Activated T-cell treated with anti-CD3 and anti-CD28 coated beads for 1 hour (primary cell): ENCODE data around the gene SFMBT1.

ENCODE experiments used
- DNase-seq: peaks from one replicate; pipeline ENCODE4 v3.0.0-alpha.2; 2020; ENCODE audit warnings: low read depth

Gene SFMBT1

DNA sequence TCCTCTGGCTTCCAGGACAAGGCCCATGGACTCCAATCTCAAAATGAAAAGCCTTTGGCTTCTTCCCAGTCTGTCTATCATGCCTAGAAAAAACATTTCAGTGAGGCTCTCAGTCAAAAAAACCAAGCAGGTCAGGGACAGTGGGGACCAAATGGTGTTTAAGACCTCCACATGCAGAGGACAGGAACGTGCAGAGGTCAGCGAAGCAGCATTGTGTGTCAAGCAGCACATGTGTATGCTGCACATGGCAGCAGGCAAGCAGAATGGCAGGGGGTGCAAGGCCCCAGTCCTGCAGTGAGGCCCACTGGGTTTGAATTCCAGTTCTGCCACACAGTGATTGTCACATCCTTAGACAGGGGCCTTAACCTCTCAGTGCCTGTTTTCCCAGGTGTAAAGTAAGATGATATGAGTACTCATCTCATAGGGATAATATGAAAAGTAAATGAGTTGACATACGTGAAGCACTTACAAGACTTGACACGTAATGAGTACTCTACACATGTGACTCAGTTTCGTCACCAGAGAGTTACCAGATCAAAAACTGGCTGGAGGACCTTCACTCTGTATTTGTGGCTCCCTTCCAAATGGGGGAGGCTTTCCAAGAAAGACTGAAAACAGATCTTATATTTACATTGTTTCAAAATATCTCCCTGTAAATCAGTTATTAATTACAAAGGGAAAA, 159.7 kb downstream of the SFMBT1 start:
- no peak for DNase-seq

GRCh38 chr3:52882377-52882776, 163.5 kb downstream of the SFMBT1 start:
- DNase-seq = no peak

DNA sequence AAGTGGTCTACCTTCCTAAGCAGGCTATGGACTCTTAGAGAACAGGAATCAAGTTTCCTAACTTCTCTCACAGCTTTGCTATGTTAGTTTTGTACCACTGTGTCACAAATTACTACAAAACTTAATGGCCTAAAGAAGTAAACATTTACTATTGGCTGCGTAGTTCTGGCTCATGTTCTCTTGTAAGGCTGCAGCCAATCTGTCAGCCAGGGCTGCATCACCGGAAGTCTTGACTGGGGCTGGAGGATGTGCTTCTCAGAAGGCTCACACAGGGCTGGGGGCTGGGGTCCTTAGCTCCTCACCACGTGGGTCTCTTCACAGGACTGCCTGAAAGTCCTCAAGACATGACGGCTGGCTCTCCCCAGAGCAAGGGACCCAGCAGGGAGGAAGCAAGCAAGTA, 164.0 kb downstream of the SFMBT1 start:
- DNase-seq = no peak

DNA sequence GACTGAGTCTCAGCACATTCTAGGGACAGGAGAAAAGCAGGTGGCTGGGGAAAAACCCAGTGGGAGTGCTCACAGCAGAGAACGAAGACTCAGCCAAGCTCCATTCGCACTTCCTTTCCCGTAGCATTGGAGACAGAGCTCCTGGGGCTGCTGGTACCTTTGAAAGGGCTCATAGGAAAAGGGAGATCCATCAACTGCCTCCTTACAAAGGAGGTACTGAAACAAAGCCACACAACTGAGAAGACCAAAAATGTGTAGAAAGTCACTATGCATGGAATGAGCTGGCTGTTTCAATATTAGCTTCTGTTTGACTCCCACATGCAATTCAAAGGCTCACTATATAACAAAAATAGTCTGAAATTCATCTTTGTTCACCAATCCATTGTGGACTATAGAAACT, 165.4 kb downstream of the SFMBT1 start:
- DNase-seq = no peak

DNA sequence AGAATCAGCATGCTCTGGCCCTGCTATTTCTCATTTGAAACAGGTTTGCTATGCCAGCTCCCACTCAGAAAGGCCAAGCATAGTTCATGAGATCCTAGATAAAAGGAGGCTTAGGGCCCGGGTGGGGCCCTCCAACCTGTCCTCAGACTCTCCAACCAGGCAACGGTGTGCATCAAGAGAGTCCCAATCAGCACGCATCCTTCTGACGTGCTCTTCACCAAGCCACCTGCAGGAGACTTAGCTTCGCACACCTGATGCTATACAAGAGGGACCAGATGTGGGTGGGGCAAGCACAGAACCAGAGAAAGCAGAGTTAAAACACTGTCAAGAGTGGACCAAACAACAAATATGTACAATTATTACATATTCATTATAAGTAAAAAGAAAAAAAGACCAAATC, 165.8 kb downstream of the SFMBT1 start:
- DNase-seq = no peak

DNA sequence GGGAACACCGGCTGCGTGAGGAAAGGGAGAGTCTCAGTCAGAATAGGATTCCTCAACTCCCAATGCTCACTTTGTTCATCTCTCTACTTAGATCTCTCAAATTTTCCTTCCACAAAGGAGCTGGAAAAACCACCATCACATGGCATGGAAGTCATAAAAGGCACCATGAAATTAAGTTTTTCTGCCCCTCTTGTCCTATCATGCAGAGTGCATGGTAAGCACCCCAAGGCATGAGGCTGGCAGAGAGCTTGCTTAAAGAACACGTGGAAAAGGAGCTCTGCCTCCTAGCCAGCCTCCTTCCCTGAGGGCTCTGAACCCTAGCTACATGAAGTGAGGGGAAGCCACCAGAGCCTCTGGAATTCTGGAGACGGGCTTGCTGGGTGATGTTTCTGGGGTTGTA, 166.3 kb downstream of the SFMBT1 start:
- no peak for DNase-seq

DNA sequence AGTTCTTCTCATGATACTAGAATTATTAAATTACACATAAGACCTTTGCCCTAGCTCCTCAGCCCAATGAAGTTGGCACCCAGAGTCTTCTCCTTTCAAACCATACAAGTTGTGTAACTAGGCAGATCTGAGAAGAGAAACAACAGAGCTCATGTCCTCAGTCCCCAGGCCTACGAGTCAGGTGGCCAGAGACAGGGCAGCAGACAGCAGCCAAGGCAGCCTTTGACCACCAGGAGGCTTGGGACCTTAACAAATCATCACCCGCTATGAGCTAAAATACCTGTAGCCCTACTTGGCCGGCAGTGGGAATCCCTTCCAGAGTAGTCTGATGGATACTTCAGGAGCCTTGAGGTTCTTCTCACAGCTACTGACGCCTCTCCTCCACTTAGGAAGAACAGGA, 166.8 kb downstream of the SFMBT1 start:
- no peak for DNase-seq

GRCh38 chr3:52877085-52877484, 168.8 kb downstream of the SFMBT1 start:
- no peak for DNase-seq

- DNase-seq = no peak
These were observed 170.8 kb downstream of the SFMBT1 start for GRCh38 chr3:52874864-52875587.

DNA sequence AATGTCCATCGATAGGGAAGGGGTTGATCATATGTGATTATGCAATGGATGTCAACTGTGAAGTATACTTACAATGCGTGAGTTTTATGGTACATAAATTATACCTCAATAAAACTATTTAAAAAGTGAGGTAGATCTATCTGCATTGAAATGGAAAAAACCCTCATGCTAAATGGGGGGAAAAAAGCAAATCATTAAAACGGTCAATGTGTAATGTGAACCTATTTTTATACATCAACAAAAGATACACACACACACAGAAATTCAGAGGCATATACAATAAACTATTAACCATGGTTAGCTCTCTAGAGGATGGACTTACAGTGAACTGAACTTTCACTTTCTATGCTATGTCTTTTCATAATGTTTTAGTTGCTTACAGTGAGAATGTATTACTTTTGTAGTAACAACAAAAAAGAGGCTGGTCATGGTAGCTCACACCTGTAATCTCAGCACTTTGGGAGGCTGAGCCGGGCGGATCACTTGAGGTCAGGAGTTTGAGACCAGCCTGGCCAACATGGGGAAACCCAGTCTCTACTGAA, 171.6 kb downstream of the SFMBT1 start:
- no peak for DNase-seq

DNA sequence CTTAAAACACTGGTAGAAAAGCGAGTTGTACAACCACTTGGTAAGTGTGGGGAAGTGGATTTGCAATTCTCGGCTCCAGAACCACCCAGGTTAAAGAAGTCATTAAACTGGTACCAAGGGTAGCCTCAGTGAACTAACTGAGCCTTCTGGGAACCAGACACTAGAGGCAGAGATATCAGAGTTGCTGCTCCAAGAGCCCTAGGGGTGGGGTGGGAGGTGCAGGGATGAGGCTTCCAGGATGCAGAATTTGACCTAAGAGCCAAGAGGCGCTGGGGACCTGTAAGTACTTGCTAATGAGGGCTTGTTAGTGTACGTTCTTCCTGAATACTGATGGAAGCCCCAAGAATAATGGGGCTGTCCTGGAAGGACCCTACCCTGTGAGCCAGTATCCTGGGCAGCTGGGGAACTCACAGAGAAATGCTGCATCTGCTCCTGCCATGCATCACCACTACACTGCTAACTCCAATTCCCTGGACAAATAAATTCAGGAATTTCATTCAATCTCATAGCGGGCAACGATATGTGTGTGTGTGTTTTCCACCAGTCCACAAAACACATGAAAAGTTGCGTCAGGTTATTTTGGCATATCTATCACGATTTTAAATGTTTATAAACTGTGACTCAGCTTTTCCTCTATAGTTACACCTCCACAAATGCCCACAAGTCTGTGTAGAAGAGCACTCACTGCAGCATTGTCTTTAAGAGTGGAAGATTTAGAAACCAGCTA, 172.3 kb downstream of the SFMBT1 start:
- DNase-seq = no peak

- DNase-seq = no peak
These were observed 173.6 kb downstream of the SFMBT1 start for GRCh38 chr3:52872245-52872644.

DNA sequence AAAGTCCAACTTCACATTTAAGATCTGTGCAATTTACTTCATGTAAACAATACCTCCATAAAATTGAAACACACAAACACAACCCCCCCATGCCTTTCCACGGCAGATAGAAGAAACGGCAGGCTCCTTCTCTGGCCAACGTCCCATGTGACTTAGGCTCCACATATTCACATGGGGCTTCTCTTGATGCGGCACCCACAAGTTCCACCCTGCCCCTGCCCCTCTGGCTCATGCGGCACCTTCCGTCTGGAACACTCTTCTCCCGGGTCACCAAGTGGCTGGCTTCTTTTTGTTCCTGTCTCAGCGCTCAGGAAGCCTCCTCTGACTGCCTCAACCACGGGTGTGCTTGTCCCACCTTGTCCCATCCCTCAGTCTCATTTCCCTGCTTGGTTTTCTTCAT, 174.1 kb downstream of the SFMBT1 start:
- no peak for DNase-seq

DNA sequence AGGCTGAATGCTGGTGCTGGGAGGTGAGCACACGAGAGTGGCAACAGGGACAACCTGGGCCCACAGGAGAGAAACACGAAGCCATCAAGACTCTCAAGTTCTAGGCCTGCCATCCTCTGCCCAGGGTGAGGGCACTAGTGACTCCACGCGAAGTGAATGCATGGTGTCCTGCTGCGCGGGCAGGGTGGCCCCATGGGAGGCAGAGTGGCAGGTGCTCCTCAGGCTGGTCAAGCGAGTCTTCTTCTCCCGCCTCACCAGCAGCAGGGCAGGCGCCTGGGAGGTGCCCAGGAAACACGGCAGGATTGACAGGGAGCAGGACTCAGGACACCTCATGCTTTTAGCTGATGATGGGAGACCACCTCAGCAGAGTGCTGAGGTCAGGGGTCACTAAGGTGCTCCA, 175.4 kb downstream of the SFMBT1 start:
- no peak for DNase-seq

GRCh38 chr3:52866427-52866826, 179.4 kb downstream of the SFMBT1 start:
- DNase-seq = no peak

DNA sequence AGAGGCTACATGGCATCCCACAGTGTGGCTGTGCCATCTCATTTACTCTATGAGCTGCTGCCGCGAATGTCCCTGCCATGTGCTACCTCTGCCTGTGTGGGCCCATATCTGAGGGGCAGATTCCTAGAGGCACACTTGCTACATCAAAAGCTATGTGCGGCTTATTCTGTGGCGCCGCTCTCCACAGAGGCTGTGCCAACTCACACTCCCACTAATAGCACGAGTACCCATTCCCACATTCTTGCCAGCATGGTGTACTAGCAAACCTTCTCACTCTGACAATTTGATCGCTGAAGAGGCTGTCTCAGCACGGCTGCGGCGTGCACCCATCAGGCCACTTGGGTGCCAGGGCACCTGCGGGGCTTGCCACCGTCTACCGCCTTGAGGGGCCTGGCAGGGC, 179.9 kb downstream of the SFMBT1 start:
- DNase-seq = no peak

DNA sequence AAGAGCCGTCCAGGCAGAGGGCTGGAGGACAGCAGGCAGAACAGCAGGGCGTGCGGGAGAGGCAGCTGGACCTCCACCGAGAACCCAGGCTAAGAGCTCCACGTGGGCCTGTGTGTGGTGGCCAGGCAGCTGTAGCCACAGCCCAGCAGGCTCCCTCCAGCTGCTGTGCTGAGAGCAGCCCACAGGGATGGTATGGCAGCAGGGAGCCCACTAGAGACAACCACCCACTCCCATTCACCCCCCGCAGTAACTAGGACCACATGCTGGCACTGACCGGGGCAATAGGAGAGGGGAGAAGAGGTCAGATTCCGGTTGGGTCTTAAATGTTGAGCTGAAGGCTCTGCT, 185.5 kb downstream of the SFMBT1 start:
- no peak for DNase-seq

- no peak for DNase-seq
These were observed 186.0 kb downstream of the SFMBT1 start for GRCh38 chr3:52859686-52860423.

GRCh38 chr3:52857864-52858263, 188.0 kb downstream of the SFMBT1 start:
- no peak for DNase-seq

DNA sequence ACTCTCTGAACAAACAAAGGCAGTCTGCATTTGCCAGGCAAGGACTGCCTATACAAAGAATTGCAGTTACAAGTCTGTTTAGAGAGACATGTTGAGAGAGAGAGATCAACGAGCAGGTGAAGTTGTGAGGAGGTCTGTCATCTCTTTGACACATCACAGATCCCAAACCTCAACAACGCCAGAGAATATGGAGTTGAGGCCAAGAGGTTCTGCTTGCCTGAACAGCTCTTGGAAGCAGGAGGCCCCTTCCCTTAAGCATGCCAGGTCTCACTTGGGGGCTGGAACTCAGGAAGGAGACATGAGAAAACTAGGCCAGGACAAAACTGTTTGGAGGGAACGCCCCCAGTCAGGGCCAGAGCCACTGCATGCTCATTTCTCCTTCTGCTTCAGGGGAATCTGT, 188.7 kb downstream of the SFMBT1 start:
- no peak for DNase-seq

- DNase-seq = no peak
These were observed 189.2 kb downstream of the SFMBT1 start for GRCh38 chr3:52856666-52857065.

- DNase-seq = no peak
These were observed 191.9 kb downstream of the SFMBT1 start for GRCh38 chr3:52854013-52854412.
